T-helper 2 cell treated with Interferon-gamma antibody and Interleukin-4, amounts not matched to agents 100 ng/mL and 5 ng/mL, for 36 hours (primary cell): Measurements from ENCODE around the gene SAMD4B. TPM values are rescaled to one million over a fixed set of nuclear protein-coding genes. Genes with fewer than 3 reads are reported as not detected.

Experiments used
- intact Hi-C: fragments of 100-400 bp; cut with micrococcal nuclease; formaldehyde crosslinking; loops from one replicate; pipeline ENCODE4 v1.15.1; 2023
- total RNA-seq: library from RNA; stranded (reverse); gene quantifications from 2 replicates; pipeline ENCODE4 v1.2.3, GENCODE V29; 2022

SAMD4B gene
- total RNA-seq, 1 donor from 2014 or later: 46.1 TPM

DNA sequence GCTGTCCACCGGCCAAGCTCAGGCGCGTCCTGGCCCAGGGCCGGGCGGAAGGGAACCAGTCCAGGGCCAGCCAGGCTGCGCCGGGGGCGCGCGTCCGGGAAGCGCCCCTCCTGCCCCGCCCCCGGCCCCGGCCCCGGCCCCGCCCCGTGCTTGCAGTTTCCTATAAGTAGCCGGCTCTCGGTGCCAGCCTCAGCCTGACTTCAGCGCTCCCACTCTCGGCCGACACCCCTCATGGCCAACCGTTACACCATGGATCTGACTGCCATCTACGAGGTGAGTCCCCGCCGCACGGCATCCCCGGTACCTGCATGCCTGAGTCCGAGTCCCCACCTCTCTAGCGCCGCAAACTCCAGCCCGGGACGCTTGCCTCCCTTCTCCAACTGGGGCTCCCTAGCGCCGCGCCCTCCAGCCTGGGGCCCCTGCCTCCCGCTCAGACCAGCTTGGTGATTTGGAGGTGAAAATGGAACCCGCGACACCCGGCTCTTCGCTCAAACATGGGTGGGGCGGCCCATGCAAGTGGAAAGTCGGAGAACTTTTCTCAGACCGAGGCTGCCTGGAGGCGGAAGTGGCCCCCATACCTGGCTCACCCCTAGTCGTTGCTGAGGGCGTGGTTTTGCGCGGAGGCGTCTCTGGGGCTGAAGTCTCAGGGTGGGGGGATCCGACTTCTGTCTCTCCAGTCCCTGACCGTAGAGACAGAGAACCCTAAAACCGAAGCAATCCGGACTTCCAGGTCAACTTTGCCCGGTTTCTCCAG is 64.6 kb downstream of the SAMD4B start, which contains the start of gene ZFP36:
TSS of gene ZFP36 (plus strand) at position 192 of the 754 bp plus-strand sequence. CDS start at position 250, 58 bp downstream.
- intact Hi-C loops: no loop called here

DNA sequence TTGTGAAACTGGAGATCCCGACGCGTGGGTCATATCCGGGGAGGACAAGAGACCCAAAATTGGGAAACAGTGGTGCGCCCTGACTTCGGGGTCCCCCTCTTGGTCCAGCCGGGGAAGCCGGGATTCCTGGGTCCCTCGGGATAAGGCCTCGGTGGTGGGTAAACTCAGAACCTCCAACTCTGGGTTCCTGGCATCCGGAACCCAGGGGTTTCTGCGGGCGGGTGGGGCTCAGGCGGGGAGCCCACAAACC is 65.1 kb downstream of the SAMD4B start:
- intact Hi-C loops: no loop called here

DNA sequence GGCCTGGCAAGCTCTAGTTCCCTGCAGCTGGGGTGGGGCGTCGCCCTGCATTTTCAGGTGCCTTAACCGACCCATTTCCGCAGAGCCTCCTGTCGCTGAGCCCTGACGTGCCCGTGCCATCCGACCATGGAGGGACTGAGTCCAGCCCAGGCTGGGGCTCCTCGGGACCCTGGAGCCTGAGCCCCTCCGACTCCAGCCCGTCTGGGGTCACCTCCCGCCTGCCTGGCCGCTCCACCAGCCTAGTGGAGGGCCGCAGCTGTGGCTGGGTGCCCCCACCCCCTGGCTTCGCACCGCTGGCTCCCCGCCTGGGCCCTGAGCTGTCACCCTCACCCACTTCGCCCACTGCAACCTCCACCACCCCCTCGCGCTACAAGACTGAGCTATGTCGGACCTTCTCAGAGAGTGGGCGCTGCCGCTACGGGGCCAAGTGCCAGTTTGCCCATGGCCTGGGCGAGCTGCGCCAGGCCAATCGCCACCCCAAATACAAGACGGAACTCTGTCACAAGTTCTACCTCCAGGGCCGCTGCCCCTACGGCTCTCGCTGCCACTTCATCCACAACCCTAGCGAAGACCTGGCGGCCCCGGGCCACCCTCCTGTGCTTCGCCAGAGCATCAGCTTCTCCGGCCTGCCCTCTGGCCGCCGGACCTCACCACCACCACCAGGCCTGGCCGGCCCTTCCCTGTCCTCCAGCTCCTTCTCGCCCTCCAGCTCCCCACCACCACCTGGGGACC is 65.6 kb downstream of the SAMD4B start:
- intact Hi-C loops: no loop called here

DNA sequence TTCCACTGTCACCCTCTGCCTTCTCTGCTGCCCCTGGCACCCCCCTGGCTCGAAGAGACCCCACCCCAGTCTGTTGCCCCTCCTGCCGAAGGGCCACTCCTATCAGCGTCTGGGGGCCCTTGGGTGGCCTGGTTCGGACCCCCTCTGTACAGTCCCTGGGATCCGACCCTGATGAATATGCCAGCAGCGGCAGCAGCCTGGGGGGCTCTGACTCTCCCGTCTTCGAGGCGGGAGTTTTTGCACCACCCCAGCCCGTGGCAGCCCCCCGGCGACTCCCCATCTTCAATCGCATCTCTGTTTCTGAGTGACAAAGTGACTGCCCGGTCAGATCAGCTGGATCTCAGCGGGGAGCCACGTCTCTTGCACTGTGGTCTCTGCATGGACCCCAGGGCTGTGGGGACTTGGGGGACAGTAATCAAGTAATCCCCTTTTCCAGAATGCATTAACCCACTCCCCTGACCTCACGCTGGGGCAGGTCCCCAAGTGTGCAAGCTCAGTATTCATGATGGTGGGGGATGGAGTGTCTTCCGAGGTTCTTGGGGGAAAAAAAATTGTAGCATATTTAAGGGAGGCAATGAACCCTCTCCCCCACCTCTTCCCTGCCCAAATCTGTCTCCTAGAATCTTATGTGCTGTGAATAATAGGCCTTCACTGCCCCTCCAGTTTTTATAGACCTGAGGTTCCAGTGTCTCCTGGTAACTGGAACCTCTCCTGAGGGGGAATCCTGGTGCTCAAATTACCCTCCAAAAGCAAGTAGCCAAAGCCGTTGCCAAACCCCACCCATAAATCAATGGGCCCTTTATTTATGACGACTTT is 66.4 kb downstream of the SAMD4B start:
- intact Hi-C loops: no loop called here

DNA sequence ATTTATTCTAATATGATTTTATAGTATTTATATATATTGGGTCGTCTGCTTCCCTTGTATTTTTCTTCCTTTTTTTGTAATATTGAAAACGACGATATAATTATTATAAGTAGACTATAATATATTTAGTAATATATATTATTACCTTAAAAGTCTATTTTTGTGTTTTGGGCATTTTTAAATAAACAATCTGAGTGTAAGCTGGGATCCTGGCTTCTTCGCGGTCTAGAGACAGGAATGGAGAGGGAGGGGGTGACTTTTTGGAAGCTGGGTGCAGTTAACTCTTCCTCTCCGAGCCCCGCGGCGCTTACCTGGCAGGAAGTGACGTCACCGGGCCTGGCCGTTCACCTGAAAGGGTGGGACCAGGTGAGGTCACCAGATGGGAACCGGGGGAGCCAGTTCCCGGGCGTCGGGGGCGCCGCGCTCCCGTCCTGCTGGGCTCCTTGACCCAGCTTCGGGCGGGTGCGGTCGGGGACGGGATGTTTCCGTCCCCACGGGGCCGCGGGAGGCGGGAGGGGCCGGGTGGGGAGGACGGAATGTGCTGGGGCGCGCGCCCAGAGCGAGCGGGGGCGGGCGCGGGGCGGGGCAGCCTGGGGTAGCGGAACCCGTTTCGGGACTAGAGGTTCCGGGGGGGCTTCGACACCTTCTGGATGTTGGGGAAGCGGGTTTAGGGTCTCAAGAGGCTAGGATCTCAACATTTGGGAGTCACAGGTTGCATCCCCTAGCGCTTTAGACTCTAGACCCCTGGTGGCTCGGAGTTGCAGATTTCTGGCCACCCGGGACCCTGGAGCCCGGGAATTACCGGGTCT is 67.2 kb downstream of the SAMD4B start:
- intact Hi-C loops: no loop called here

DNA sequence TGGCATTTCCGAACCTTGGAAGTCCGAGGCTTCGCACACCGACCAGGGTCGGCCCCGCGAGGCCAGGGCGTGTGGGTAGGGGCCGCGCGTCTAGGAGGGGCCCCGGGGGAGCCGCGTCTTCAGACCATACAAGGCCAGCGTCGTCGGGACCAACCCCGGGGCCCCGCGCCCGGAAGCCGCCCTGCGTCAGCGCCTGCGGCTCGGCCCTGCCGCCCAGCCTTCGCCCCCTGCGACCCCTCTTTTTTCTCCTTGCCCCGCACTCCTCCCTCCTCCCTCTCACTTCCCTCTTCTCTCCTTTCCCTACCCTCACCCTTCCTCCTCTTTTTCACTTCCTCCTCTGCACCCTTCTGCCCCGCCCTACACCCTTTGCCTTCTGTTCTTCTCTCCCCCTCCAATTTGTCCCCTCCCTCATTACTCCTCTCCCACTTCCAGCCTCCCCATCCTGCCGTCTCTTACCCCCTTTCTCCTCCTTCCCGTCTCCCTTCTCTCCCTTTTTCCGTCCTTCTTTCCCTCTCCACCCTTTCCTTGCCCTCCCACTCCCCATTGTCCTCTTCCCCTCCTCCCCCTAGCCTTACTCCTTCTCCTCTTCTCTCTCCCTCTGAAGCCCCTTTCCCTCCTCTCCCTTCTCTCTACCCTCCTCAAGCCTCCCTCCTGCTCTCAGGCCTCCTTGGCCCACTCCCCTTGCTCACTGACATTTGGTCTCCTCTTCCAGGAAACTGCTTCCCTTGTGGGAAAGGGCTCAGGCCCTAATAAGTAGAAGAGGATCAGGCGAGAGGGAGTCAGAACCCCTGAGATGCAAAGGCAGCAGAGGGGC is 68.0 kb downstream of the SAMD4B start:
- intact Hi-C loops: no loop called here

DNA sequence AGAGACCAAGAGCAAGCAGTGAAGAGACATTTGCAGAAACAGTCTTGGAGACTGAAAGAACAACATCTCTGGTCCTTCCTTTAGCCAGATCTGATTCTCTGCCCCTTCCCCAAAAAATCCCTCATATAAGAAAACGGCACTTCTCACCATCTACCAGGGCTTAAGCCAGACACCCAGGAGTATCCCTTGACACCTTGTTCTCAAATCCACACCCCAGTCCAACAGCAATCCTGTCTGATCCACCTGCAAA is 68.5 kb downstream of the SAMD4B start:
- intact Hi-C loops: no loop called here

DNA sequence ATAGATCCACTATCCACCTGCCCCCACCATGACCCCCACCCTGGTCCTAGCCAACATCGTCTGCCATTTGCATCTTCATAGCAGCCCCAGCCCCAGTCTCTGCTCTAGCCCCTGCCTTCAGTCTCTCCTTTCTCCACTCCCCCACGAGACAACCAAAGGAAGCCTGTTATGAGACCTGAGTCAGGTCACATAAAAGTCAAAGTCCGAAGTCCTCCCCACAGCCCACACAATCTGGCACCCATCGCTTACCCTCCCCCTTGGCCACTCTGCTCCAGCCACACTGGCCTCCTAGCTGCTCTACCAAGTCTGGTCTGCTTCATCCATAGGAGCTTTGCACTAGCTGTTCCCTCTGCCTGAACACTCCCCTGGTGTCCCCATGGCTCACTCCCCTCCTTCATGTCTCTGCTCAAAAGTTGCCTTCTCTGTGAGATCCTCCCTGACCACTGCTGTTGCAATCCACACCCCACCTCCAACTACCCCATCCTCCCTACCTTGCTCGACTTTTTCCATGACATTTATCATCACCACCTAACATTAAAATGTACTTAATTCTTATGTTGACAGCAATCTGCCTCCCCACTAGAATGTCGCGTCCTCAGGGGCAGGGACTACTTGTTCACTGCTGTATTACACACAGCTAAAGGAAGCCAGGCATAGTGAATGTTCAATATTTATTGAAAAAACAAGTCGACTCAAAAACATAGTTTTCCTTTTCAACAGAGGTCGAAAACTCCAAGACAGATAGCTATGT is 69.0 kb downstream of the SAMD4B start:
- intact Hi-C loops: no loop called here

DNA sequence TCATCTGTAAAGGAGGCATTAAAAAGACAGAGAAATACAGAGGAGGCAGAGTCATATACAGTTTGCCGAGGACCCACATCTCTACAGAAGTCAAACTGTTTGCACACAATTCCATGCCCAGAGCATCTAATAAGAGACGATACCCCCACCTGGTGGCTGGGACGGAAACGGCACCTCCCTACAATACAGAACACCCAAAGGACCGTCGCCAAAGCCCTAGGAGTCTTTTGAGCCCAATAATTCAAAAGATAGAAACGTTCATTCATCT is 69.5 kb downstream of the SAMD4B start:
- intact Hi-C loops: loop anchor here (1.0 kb wide), 10 partner anchors 10 to 286 kb away; partner anchors contain the start of genes EID2B, MED29, PAF1 and PAK4

DNA sequence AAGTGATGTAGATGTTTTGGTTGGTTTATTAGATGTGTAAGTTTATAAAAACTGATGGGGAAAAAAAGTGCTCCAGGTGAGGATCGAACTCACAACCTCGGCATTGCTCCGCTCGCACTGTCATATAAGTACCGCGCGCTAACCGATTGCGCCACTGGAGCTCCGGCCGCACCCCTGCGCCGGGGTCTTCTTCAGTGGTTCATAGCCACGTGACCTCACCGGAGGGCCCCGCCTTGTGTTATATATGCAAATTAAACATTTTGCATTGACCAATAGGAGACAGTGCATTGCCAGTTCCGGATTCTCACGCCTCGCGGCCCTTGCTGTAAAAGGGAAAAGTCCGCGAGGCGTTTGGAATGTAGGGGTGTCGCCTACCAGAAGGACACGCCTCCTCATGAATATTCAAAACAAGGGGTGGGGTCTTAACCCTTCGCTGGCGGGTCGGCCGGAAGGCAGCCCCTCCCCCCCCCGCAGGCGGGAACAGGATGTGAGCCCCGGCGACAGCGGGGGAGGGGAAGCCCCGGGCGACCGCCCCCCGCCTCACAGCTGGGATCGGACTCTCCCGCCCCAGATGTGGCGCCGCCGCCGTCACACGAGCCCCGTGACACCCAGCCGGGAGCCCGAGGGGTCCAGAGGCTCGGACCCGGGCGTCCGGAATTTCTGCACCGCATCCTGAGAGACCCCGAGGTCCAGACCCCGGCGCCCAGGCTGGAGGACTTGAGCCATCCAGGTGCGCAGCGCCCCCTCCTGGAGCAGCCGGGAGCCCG is 70.1 kb downstream of the SAMD4B start, which contains the start of gene PLEKHG2:
TSS of gene PLEKHG2 (plus strand) at position 570 of the 767 bp plus-strand sequence. CDS start 1,418 bp downstream, outside the sequence.
- intact Hi-C loops: loop anchor here (1.0 kb wide), 10 partner anchors 11 to 287 kb away; partner anchors contain the start of genes EID2B, MED29, PAF1 and PAK4

DNA sequence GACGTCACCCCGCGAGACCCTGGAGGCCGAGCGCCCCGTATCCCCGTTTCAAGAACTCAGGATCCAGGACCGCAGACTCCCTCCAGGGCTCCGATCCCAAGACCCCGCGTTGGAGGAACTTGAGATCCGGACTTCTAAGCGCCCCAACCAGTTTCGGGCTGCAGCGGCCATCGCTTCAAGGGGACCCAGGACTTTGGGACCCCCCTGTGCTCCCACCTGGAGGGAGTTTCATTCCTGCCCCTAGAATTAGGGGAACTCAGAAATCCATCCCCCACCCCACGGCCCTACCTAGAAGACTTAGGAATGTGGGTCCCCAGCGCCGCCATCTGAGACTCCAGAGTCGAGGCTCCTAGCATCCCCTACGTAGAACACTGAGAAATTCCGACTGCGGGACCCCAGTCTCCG is 70.6 kb downstream of the SAMD4B start:
- intact Hi-C loops: loop anchor here (1.0 kb wide), 10 partner anchors 12 to 288 kb away; partner anchors contain the start of genes EID2B, MED29, PAF1 and PAK4

DNA sequence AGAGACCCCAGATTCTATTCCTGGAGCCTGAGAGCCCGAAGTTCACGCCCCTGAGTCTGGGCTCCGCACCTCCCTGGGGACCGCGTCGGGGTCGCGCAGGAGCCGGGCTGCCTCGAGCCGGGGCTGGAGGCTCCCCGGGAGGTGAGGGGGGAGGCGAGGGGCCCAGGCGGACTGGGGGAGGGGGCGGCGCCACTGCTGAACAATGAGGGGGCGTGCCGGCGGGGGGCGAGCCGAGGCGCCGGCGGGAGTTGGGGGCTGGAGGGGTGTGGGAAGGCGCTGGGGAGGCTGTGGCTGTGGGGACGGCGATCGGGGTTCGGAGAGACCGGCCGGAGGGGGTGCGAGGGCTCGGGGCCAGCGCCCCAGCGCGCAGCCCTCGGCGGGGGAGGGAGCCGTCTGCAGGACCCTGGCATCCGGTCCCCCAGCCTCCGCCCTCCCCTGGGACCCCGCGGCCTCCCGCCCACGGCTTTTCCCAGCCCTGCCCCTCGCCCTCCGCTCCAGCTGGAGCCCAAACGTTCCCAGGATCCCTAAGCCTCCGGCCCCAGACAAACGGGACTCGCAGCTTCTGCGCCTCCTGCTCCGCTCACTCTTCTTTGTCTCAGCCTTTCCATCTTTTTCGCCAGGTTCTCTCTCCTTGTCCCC is 71.2 kb downstream of the SAMD4B start:
- intact Hi-C loops: no loop called here

DNA sequence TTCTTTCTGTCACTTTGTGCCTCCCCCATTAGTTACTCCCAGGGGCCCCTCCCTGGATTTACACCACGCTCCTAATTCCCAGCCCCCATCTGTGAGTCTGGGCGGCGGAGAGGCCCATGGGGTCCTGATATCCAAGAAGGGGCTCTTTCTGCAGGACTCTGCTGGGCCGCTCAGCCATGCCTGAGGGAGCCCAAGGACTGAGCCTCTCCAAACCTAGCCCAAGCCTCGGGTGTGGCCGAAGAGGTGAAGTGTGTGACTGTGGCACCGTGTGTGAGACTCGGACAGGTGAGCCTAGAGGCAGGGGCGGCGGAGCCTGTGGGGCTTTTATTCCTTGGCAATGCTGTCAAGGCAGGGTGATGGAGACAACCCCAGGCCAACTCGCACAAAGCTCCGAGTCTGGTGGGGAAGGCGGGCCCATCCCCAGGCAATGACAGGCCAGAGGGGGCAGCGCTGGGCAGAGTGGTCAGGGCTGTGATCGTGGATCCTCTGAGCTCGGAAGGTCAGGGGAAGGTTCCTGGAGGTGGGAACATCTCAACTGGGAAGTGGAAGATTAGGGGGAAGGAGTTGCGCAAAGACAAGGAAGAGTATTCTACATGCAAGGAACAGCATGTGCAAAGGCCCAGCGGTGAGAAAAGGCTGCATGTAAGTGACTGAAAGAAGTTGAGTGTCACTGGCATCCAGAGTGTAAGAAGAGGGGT is 71.8 kb downstream of the SAMD4B start:
- intact Hi-C loops: no loop called here

DNA sequence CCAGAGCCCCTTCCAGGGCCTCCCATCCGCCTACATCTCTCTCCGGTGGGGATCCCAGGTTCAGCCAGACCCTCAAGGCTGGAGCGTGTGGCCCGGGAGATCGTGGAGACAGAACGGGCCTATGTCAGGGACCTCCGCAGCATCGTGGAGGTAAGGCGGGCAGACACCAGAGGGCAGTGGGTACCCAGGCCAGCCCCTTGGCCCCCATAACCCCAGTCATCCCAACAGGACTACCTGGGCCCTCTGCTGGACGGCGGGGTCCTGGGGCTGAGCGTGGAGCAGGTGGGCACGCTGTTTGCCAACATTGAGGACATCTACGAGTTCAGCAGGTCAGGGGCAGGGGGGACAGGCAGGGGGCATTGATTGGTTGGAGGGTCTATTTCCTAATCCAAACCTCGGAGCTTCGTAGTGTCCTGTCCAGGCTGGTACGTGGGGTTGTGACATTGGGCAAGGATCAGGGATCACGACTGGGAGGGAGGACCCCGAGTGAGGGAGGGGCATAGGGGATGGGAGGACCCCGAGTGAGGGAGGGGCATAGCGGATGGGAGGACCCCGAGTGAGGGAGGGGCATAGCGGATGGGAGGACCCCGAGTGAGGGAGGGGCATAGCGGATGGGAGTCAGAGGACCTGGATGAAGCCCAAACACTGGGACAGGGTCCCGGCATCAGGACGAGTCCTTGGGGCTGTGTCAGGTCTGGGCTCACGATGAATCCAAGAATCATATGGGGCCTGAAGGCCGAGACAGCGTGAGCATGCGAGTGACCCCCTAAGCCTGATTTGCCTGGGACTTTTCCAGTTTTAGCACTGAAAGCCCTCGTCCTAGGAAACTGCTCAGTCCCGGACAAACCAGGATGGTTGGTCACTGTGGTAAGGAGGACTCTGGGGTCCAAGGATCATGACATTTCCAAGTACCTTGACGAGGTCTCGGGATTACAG is 73.2 kb downstream of the SAMD4B start:
- intact Hi-C loops: no loop called here

DNA sequence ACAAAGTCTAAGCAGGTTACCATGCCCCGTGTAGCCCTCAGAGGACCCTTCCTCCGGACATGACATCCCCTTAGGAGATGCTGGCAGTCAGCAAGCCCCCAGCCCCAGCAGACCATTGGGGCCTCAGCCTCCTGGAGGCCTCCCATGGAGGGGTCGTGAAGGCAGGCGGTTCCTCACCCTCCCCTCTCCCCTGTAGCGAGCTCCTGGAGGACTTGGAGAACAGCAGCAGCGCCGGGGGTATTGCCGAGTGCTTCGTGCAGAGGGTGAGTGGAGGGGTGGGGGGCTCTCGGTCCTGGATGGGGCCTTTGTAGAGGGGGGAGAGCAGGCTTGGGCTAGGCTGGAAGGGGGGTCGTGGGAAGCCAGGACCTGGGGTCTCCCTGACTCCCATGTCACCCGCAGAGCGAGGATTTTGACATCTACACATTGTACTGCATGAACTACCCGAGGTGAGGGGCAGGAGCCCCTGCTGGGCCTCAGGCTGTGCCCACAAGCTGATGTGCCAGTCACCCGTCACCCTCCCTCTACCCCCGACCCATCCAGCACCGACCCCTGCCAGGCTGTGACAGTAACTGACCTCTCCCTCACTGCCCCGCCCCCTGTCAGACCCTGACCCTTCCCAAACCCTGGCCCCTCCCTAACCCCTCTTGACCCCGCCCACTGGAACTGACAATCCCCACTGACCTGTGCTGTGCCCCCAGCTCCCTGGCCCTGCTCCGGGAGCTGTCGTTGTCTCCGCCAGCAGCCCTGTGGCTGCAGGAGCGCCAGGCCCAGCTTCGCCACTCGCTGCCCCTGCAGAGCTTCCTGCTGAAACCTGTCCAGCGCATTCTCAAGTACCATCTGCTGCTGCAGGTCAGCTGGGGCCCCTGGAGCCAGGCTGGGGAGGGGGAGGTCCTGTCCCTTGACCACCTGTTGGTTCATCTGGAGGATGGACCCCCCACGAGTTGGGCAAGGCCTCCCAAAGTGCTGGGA is 74.2 kb downstream of the SAMD4B start:
- intact Hi-C loops: no loop called here
